ENCODE measurements around the gene PODXL. TPM values are rescaled to one million over a fixed set of nuclear protein-coding genes. Genes with fewer than 3 reads are reported as not detected.

PODXL gene
- 43.7 TPM for total RNA-seq

DNA sequence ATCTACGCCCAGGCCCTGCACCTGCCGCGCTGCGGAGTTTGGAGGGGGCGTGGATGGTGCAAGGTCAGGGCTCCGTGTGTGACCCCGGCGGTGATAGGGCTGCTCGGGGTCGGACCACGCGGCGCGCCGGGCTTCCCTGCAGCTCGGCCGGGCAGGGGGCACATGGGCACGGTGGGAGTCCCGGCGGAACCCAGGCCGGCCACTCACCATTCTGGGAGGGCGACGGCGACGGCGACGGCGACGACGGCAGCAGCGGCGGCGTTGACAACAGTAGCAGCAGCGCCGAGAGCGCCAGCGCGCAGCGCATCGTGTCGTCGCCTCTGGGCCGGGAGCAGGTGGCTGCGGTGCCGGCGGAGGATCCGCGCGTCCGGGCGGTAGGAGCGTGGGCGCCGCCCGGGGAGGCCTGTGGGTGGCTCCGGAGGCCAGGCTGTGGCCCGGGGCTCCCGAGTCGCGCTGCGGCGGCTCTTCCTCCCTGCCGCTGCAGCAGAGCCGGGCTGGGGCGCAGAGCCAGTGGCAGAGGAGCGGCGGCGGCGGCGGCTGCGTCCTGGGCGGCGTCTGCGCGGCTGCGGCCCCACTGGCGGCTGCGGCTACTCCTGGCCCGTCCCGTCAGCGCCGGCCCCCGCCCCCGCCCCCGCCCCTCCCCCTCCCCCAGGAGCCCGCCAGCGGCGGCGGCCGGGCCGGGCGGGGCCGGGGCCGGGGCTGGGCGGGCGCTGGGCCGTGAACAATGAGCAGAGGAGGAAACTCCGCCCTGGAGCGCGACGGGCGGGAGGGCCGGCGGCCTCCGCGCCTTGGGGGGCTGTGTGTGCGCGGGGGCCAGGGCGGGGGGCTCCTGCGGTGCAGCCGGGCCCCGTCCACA lies at the start of gene PODXL:
Gene PODXL, minus strand, starts transcription at position 576 of the 856 bp plus-strand sequence. Its CDS starts 269 bp downstream, at position 307.
- peak; percentile 79 for DNase-seq

DNA sequence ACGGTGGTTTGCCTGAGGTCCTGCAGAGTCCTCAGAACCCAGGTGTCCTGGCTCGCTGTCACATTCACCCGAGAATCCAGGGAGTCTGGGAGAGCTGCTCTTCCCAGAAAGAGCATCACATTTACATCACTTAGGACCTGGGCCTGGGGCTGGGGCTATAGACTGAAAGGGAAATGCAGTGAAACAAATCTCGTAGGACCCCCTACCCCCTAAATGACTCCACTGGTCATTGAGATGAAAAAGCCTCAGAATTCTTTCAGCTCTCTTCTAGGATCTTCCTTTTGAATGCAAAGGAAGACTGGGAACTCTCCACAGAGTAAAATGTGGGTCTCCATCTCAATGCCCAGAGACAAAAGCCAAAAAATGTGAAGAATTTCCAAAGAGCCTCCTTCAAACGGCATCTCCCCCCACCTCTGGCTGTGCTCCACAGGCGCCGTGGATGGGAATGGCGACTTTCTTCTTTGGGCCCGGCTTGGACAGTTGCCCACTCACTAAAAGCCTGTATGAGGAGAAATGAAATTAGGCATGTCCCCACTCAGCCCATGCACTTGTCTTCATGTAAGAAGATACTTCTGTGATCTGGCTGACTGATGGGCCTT lies 49.0 kb upstream of the PODXL start:
- peak; percentile 73 for DNase-seq

DNA sequence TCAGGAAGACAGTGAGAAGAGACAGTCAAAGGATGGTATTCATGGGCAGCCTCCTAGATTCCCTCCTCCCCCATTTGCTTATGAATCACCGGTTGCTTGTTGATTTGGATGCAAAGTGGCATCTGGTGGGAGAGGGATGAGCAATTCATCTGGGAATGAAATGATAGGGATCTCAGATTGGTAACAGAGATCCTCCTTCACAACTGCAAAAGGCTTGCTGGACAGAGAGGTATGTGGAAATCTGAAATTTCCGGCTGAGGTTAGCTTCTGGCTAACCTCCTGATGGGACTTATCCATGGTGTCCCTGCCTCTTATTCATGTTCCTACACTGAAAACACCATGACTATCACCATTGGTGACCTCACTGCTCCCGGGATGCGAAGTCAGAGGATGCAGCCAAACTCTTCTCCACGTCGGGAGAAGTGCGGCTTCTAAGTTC lies 48.4 kb upstream of the PODXL start:
- DNase-seq, result no peak

DNA sequence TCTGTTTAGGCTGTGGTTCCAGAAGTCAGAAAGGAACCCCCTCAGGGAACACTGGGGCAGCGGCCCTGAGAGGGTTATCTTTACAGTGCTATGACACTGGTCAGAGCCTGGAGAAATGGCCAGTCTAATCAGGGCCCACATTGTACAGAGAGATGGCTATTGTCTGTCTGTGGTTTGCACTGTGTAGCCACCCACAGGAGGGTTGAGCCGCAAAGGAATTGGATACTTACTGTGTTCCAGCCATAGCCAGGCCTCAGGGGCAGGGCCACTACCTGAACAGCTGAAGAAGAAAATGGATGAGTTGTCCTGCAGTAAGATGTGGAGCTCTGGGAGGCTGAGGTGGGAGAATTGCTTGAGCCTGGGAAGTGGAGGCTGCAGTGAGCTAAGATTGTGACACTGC lies 47.5 kb upstream of the PODXL start:
- DNase-seq, result no peak

DNA sequence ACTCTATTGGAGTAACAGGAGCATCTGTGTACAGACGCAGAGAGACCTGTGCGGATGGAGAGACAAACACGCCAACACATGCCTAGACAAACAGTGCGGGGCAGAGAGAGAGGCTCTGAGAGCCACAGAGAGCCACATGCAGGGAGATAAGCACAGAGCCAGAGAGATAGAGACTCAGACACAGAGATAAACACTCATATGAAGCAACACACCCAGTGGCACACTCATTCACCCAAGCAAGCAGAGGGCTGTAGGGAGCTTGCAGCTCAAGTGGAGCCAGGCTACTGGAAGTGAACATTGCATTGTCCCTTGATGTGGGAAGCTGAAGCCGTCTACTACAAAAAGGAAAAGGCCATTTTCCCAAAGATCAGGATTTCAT lies 46.6 kb upstream of the PODXL start:
- no peak for DNase-seq

DNA sequence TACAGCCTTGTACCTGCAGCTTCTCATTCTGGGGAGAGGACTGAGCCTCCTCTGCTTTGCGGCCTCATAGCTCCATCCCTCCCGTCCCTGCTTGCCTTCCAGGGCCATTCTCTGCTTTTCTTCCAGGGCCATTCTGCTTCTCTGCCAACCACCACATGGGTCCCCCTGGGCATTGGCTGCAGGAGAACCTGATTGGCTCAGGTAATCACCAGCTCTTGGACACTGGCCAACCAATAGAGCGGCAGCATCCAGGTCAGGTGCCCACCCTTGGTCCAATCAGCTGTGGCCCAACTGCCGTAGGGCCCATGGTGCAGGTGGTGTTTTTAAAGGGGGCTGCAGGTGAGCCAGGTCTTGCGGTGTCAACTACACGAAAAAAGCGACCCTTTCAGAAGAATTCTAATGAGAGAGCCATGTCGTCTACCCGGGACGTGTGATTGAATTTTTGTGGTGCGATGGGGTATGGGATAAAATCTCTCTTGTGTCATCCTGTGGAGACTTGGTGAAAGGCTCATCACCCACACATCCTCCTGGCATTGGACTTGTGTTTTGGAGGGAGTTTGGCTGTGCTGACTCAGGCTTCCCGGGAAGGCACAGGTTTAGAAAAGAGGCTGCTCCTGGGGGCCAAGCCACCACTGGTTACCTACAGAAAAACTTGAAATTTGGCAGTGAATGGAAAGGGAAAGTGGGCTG lies 46.0 kb upstream of the PODXL start:
- no peak for DNase-seq

DNA sequence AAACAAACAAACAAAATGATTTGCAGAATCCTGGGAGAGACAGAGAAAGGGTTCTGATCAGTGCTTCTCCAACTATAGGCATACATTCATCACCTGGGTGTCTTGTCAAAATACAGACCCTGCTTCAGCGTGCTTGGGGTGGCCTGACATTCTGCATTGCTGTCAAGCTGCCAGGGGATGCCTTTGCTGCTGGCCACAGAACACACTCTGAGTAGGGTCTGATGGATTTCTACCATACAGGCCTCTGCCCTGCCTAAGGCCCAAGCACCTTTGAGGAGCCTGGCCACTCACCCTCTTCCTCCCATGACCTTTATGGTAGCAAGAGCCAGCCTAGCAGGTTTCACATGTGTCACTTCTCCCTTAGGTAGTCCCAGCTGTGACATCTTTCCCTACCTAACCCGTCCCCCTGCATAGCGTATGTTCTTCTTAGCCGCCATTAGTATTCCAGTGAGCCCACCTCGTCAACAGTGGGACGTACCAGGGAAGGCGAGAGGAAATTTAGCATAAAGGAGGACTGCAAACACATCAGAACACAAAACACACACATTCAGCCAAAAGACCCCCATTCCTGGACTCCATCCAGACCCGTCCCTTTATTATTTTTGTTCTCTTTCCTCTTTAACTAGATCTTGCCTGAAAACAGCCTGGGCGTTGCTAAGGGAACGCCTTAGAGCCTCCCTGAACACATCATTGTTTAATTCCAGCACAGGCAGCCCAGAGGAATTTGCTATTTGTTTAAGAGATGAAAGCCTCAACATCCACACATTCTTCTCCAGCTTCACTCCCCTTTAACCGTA lies 43.9 kb upstream of the PODXL start:
- peak; percentile 68 for DNase-seq

DNA sequence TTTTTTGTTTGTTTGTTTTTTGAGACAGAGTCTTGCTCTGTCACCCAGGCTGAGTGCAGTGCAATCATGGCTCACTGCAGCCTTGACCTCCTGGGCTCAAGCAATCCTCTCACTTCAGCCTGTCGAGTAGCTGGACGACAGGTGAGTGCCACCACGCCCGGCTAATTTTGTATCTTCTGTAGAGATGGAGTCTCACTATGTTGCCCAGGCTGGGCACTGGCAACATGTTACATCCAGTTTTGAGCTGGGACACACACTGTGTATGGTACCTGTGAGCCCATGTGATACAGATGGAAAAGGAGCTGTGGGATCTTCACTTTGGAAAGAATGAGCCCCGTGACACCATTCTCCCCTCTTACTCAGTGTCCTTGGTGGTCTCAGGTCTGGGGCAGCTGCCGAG lies 40.4 kb upstream of the PODXL start:
- DNase-seq, result no peak

DNA sequence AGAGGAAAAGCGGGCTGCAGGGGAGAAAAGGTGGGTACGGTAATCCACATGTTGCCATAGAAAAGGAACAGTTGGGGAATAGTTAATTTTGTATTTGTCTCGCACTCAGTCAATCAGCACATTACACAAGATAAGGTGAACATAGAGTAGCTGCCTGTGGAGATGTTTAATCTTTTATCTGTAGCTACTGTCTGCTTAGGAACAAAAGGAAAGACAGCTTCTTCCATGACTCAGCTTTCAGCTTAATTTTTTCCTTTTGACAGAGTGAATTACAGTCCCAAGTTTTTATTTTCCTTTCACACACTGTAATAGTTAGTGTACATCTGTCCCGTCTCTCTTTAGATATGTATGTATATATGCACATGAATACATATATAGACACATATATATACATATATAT lies 39.3 kb upstream of the PODXL start:
- no peak for DNase-seq

DNA sequence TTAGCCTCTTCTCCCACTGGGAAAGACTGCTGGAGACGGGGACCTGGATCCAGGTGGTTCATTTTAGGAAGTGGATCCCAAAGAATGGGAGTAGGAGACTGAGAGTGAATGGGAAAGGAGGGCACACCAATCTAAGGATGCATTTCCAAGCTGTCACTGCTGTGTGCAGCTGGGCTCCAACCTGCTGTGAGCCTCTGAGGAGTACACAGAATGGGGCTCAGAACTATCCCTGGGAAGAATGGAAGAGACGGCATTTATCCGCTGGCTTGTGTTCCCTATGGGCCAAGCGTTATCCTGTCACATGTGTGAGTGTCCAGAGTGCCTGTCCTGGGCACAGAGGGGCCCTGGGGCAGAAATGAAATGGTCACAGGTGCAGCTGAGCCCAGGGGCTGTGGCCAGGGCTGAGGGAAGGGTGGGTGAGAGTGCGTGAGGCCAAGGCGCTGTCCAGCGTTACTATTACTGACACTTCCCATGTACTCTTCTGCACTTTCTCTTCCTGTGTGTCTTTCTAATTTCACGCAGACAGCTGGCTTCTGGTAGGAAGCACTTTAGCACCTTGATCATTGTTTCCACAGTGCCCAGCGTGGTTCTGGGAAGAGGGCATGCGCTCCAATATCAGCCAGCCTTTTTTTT lies 35.4 kb upstream of the PODXL start:
- DNase-seq, result no peak

DNA sequence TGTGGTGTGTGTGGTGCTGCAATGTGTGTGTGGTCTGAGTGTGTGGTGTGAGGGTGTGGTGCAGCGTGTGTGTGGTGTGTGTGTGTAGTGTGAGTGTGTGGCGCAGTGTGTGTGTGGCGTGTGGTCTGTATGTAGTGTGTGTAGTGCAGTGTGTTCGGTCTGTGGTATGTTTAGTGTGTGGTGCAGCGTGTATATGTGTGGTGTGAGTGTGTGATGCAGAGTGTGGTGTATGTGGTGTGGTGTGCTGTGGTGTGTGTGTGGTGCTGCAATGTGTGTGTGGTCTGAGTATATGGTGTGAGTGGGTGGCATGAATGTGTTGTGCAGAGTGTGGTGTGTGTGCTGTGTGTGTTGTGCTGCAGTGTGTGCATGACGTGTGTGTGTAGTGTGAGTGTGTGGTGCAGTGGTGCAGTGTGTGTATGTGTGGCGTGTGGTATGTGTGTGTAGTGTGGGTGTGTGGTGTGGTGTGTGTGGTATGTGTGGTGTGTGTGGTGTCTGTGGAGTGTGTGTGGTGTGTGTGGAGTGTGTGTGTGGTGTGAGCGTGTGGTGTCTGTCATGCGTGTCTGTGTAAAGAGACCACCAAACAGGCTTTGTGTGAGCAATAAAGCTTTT lies 31.0 kb upstream of the PODXL start:
- DNase-seq, result no peak

DNA sequence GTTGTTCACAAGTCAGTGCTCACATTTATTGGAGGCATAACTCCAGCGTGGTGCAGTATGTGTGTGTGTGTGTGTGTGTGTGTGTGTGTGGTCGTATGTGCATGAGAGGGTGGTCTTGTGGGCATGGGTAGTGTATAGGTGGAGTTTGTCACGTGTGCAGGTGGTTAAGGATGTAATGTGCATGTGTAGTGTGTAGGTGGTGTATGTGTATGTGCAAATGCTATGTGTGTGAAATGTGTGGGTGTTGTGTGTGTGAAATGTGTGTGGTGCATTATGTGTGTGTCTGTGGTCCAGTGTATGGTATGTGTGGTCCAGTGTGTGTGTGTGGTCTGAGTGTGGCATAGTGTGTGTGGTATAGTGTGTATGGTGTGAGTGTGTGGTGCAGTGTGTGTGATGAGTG lies 30.3 kb upstream of the PODXL start:
- DNase-seq, result no peak

DNA sequence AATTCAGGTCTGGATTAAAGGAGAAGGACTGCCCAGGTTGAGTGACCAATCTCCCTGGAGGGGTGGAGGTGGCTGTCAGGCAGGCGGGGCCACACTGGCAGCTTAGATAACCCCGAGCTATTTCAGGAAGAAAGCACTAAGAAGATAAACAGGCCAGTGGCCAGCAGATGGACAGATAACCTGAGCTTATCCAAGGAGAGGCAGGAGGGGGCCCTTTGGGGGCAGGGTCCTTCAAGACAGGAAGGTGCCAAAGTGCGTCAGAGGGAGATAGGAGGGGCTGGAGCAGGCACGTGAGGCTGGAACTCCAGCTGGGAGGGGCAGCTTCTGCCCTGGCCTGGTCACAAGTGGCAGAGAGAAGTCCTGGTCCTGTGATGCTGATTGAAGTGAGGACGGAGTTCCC lies 29.8 kb upstream of the PODXL start:
- DNase-seq, result peak; percentile 45

DNA sequence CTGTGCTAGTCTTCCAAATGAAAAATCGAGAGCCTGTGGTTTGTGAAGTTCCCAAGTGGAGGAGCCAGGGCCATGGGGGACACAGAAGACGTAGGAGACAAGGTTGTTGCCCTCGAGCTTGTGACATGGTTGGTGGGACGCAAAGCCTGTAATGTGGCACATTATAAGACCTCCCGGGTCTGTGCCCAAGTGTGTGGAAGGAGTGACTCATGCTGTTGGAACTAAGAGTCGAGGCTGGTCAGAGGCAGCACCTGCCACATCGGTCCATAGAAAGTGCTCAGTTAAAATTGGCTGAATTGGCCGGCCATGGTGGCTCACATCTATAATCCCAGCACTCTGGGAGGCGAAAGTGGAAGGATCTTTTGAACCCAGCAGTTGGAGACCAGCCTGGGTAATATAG lies 27.0 kb upstream of the PODXL start:
- DNase-seq, result no peak

DNA sequence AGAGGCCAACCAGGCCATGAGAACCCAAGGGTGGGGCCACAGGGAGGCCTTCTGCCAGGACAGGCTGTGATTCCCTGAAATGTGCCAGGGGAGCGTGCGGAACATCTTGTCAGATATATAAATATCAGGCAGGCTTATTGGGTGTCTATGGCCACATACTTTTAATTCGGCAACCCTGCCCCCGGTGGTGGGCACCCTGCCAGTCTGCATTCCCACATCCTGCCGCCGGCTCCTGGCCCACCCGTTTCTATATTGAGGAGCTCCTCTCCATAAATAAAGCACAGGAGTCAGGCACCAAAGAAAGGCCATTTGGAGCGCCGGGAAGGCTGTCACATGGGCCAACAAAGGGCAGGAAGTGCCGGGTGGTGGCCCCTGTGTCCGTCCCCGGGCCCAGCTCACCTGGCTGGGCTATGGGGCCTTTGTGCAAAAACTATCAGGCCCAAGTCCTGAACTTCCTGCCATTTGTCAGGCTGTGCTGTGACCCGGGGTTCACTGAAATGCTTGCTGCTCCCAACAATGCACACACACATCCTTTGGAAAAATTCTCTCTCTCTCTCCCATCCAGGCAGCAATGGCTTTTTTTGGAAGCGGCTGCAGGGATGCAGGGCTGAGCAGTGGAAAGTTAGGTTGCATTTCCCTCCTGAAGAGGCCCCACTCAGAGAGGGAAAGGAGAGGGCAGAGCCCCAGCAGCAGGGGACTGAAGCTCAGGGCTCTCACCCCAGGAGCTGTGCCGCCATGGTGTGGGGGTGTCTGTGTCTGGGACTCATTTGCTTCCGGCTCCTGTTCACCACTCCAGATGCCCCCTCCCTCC lies 25.0 kb upstream of the PODXL start:
- peak; percentile 80 for DNase-seq

DNA sequence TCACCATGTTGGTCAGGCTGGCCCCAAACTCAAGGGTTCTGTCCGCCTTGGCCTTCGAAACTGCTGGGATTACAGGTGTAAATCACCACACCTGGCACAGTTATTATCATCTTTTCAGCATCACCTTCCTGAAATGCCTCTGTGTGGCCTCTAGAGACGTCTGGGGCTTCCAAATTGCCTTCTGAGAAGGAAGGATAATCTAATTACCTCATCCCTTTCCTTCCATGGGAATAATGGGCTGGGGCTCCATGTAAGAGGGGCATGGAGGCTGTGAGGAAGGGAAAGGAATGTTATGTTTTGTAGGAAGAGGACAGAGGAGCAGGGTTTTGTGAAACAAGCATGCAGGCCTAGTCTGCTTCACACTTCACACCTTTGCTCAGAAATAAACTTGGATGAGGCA lies 22.2 kb upstream of the PODXL start:
- DNase-seq, result no peak

DNA sequence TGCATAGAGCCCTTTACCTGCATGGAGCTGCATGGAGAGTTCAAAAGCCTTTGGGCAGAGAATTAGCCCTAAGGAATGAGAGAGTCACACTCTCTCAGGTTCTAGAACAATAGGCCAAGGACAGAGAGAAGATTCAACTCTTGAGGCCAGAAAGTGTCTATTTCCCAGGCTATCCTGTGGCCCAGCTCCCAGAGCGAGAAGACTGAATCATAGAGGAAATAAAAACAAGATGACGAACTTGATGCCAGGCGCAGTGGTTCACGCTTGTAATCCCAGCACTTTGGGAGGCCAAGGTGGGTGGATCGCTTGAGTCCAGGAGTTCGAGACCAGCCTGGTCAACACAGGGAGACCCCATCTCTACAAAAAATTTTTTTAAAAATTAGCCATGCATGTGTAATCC lies 18.3 kb upstream of the PODXL start:
- DNase-seq, result no peak

DNA sequence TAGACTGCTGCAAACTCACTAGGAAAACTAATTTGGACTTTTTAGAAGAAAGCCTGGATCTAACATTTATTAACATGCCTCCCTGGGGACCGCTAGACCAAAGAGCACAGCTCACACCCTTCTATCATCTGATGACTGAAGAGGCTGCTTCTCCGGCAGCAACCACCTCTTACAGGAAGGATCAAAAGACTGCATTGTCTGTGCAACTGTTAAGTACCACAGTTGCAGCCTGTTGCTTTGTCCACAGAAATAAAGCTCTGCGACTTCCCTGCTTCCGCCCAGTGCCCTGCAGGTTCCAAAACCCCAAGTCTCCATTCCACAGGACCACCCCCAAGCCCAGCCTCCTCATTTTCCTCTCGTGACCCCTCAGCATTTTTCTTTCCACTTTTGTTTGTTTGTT lies 14.0 kb upstream of the PODXL start:
- no peak for DNase-seq

DNA sequence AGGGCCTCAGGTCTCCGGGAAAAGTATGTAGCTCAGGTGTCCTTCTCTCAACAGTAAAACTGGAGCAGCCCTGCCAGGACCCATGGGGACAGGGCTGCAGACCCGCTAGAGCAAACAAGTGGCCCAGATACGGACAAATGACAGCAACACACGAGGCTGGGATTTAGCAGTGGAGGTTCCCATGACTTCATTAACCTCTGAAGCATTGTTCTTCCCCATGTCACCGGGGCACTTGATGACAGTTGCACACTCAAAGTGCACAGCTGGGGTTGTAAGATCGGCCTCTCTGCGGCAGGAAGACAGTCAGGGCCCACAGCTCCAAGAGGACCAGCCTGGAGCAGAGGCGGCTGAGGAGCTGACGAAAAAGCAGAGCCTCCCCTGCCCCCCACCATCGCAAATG lies 12.5 kb upstream of the PODXL start:
- peak; percentile 39 for DNase-seq

DNA sequence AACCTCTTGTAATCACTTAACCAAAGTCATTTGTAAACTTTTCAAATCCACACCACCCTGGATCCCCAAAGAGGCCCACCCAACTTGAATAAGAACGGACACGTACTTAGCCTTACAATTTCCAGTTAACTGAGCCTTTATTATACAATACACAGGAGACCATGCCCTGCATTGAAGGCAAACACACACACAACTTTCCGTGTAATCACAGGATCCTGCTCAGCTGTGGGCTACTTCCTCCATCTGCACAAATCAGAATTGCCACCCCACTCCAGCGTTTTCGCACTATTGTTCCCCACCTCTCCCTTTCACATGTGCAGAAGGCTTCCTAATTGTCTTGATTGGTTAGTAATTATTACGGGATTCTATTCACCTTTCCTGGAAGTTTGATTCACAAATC lies 12.1 kb upstream of the PODXL start:
- no peak for DNase-seq

DNA sequence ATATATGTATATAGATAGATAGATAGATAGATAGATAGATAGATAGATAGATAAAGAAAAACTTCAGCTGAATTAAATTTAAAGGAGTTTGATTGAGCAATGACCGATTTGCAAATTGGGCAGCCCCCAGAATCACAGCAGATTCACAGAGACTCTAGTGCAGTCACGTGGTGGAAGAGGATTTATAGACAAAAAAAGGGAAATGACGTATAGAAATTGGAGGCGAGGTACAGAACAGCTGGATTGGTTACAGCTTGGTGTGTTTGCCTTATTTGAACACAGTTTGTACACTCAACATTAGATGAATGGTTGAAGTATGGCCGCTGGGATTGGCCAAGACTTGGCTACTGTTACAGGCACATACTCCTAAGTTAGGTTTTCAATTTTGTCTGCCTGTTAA lies 8.2 kb upstream of the PODXL start:
- no peak for DNase-seq
